GM11168 (cell line): ENCODE data around the gene ATG13.
"Not testable (repeated sequence)": the region's sequence is repeated elsewhere in the genome, so short reads cannot be mapped to it uniquely, and the experiment has no call there.

Experiments
- in situ Hi-C: fragments of 300-500 bp; cut with MboI; formaldehyde crosslinking; loops from one replicate; pipeline ENCODE4 v1.12.0; 2022; ENCODE audit warnings: low sequenced_read_pairs; ENCODE audit not compliant: unreplicated experiment

ATG13 gene

DNA sequence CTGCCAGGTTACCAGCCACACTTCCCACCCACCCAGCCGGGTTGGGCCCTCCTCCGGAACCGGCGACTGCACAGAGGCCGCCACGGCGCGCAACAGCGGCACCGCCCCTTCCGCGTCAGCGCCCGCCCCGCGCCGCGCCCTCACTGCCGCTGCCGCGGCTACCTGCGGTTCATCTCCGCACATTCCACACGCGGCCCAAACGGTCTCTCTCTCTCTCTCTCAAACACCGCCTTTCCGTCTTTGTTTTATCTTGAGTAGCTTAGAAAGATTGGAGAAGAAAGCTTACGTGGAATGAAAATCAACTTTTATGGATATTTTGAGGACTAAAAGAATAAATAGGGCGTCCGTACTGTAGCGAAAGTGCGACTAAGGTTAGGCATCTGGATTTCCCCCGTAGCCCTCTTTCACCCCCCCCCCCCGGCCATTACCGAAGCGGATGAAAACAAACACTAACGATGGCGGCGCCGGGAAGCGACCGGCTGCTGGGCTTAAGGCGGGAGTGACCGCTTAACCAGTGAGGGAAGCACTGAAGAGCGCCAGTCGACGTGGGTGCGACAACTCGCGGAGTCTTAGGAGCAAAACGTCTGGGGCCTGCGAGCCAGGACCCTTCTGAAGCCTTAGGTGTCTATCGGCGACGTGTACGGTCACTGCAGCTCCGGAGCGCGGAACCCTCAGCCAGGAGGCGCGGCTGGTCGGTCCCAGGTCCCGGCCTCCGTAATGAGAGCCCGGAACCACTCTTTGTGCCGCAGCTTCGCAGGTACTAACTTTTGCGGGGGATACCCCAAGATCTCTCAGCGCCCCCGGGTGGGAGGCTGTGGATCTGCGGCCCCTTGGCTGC is at the start of gene ATG13, which contains the start of gene HARBI1:
ATG13 (plus strand) TSS at position 420 of the 838 bp plus-strand sequence. CDS start 26,739 bp downstream, outside the sequence.
HARBI1 (minus strand) TSS at position 94 of the 838 bp plus-strand sequence. CDS start 990 bp downstream, outside the sequence.
- in situ Hi-C loops = no loop called here

GRCh38 chr11:46570790-46571398 is 46.5 kb upstream of the ATG13 start:
- in situ Hi-C loops = no loop called here

DNA sequence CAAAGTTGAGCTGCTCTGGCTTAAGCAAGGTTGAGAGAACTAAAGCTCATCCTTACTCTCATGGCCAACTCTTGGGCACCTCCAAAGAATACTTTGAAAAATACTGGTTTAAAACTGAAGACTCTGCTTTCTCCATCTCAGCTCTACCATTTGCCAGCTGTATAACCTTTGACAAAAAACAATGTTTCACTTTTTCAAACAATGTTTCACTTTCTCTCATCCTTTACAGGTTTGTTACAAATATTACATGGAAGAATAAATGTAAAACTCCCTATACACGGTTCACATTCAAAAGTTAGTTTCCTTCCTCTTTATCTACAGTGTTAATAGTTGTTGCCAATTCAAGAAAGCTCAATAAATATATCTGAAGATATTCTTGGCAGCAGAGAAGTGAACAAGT is 42.7 kb upstream of the ATG13 start:
- in situ Hi-C loops = no loop called here

- in situ Hi-C loops = no loop called here
Measured at GRCh38 chr11:46577058-46577457, 40.3 kb upstream of the ATG13 start.

GRCh38 chr11:46582588-46582987 is 34.8 kb upstream of the ATG13 start:
- in situ Hi-C loops = no loop called here

GRCh38 chr11:46583513-46583912 is 33.8 kb upstream of the ATG13 start:
- in situ Hi-C loops = not testable (repeated sequence)

DNA sequence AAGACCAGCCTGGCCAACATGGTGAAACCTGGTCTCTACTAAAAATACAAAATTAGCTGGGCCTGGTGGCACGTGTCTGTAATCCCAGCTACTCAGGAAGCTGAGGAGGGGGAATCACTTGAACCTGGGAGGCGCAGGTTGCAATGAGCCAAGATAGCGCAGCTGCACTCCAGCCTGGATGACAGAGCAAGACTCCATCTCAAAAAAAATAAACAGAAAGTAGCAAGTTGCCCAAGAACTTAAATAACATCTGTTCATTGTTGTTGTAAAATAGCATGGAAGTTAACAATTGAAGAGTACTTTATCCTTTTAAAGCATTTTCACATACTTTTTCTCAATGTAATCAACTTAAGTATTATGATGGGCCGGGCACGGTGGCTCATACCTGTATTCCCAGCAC is 29.2 kb upstream of the ATG13 start:
- in situ Hi-C loops = no loop called here

GRCh38 chr11:46588915-46589314 is 28.4 kb upstream of the ATG13 start:
- in situ Hi-C loops = no loop called here

GRCh38 chr11:46590740-46591605 is 26.4 kb upstream of the ATG13 start:
- in situ Hi-C loops = no loop called here

DNA sequence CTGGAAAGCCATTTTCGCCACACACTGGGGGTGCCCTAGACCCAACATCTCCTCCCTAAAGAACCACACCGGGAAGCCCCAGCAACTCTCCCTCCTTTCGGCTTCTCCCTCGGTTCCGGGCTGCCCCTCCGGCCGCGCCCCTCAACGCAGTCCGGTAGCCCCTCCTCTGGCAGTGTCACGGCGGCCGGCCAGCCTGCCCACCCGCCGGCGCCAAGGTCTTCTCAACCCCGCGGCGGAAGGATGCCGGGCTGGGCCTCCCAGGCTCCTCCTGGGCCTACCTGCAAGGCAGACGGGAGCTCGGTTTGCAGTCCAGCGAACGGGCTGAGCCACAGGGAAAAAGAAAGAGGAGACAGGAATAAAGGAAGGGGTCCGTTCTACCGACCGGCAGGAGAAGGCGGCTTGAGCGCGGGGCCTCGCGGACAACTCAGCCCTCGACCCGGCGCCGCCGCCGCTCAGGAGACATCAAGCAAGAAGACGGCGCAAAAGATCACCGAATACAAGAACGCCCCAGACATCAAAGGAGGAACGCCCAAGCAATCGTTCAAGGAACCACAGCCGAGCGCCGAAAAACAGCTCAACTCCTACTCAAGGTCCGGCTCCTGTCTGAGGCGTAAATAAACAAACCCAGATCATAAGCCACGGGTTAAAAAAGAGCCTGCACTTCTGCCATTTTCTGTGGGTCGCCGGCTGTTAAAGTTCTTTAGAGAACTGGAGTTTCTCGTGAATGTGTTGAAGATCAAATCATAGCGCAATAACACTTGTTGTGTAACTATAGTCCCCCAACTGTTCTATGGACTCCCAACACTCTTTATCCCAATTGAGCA is 23.6 kb upstream of the ATG13 start, which contains the start of gene AMBRA1:
AMBRA1 (minus strand) TSS at position 474 of the 824 bp plus-strand sequence. CDS start 45,643 bp downstream, outside the sequence.
- in situ Hi-C loops = no loop called here

- in situ Hi-C loops = no loop called here
Measured at GRCh38 chr11:46594374-46594700, 23.0 kb upstream of the ATG13 start.

GRCh38 chr11:46594785-46595184 is 22.6 kb upstream of the ATG13 start:
- in situ Hi-C loops = no loop called here

DNA sequence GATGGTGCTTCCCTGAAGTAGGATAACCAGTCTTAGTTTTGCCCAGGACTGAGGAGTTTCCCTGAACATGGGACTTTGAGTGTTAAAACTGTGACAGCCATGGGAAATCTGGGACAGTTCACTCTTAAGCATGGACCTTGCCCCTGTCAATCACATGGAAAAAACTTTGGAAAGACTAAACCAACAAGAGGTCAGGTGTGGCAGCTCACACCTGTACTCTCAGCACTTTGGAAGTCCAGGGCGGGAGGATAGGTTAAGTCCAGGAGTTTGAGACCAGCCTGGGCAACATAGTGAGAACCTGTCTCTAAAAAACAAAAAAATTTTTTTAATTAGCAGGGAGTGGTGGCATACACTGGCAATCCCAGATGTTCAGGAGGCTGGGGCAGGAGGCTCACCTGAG is 20.2 kb upstream of the ATG13 start:
- in situ Hi-C loops = no loop called here

DNA sequence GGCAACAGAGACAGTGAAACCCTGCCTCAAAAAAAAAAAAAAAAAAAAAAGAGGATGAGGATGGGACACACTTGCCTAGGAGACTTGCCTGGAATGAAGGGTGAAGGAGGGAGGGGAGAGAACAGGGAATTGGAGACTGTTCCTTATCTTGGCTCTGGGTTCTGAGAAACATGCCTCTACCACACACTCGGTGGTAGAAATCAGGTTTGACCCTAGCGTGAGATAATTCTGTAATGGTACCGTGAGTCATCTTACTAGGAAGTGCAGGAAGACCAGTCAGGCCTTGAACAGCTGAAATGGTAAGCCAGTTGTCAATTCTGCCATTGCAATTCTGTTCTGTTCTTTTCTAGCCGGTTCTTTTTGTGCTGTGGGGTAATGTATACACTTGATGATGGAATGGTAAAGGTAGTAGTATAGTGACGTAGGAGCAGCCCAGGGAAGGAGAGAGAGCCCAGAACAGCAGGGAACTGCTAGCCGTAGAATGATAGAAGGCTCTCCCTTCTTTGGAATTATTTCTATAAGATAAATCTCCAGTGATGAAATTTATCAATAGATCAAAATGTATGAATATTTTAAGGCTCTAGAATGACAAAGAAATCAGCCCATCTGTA is 19.6 kb upstream of the ATG13 start:
- in situ Hi-C loops = no loop called here

GRCh38 chr11:46599340-46600193 is 17.8 kb upstream of the ATG13 start:
- in situ Hi-C loops = no loop called here

DNA sequence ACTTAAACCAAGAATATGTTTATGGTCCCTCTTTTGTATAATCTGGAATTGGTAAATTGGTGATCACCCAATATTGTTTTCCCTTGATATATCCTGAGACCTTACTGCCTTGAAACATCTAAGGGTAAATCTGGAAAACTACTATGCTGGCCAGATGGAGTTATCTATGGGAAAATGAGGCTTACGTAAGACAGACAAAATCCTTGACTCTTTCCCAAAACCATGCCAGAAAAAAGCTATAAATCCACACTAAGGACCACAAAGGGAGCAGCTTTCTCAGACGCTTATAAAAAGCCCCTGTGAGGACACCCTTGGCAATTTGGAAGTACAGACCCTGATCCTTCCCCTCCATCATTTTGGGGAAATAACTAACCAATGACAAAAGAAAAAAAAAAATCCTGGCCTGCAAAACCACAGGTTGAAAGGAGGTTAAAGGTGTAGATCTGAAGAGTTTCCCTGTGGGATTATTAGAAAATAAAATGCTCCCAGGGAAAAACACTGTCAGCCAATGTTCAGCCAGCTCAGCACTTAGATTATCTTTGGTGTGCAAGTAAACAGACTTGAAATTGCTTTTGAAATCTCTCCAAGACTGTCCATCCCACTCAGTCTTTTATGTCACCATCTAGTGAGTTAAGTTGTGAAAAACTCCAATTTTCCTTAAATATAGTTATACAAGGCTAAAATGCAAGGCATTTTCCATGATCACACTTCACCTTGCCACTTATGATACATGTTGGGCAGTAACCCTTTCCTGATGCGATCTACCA is 17.0 kb upstream of the ATG13 start:
- in situ Hi-C loops = no loop called here

GRCh38 chr11:46601129-46601528 is 16.2 kb upstream of the ATG13 start:
- in situ Hi-C loops = no loop called here
